Measurements from ENCODE around the gene DLEC1.
"Not testable (repeated sequence)": the region's sequence is repeated elsewhere in the genome, so short reads cannot be mapped to it uniquely, and the experiment has no call there.

The DLEC1 gene

GRCh38 chr3:38046027-38046426, 7.0 kb downstream of the DLEC1 start:
- H3K4me3 Mint-ChIP-seq = no peak overlapping the region
- peaks cover 26% of the 10 kb centered on the region for H3K27me3 Mint-ChIP-seq (ENCODE audit: low read depth)
- no peaks in the 10 kb centered on the region for H3K4me1 Mint-ChIP-seq
- no peak overlapping the region for H3K27ac Mint-ChIP-seq
- H3K9me3 Mint-ChIP-seq = no peaks in the 10 kb centered on the region
- no peak for TF ChIP-seq CTCF (IDR thresholded peaks at IDR 0.05; ENCODE audit: unreplicated experiment in 3 of 3)
- no peaks in the 10 kb centered on the region for H3K36me3 Mint-ChIP-seq (ENCODE audit: low read depth)

- peaks cover 22% of the 10 kb centered on the region for H3K27me3 Mint-ChIP-seq (ENCODE audit: low read depth)
- no peak overlapping the region for H3K4me3 Mint-ChIP-seq
- TF ChIP-seq CTCF (IDR thresholded peaks at IDR 0.05; ENCODE audit: unreplicated experiment in 3 of 3) = no peak
- no peaks in the 10 kb centered on the region for H3K36me3 Mint-ChIP-seq (ENCODE audit: low read depth)
- no peaks in the 10 kb centered on the region for H3K4me1 Mint-ChIP-seq
- H3K9me3 Mint-ChIP-seq = peaks cover 5% of the 10 kb centered on the region
- no peak overlapping the region for H3K27ac Mint-ChIP-seq
Observed at GRCh38 chr3:38046821-38047220, 7.8 kb downstream of the DLEC1 start.

- Mint-ChIP-seq H3K4me3 (no peak overlapping the region), H3K27me3 (ENCODE audit: low read depth) (peaks cover 19% of the 10 kb centered on the region), H3K4me1 (no peaks in the 10 kb centered on the region), H3K36me3 (ENCODE audit: low read depth) (no peaks in the 10 kb centered on the region), H3K27ac (no peak overlapping the region), H3K9me3 (peaks cover 9% of the 10 kb centered on the region)
- TF ChIP-seq CTCF (IDR thresholded peaks at IDR 0.05; ENCODE audit: unreplicated experiment in 3 of 3) = no peak
Observed at GRCh38 chr3:38047896-38048295, 8.9 kb downstream of the DLEC1 start.

- Mint-ChIP-seq H3K4me1 (no peaks in the 10 kb centered on the region), H3K36me3 (ENCODE audit: low read depth) (no peaks in the 10 kb centered on the region), H3K27ac (no peak overlapping the region), H3K4me3 (no peak overlapping the region), H3K27me3 (ENCODE audit: low read depth) (peaks cover 13% of the 10 kb centered on the region), H3K9me3 (peaks cover 9% of the 10 kb centered on the region)
- TF ChIP-seq CTCF (IDR thresholded peaks at IDR 0.05; ENCODE audit: unreplicated experiment in 3 of 3) = no peak
Observed at GRCh38 chr3:38049358-38050126, 10.5 kb downstream of the DLEC1 start.

GRCh38 chr3:38051131-38051530, 12.1 kb downstream of the DLEC1 start:
- peaks cover 9% of the 10 kb centered on the region for H3K9me3 Mint-ChIP-seq
- no peak overlapping the region for H3K4me3 Mint-ChIP-seq
- H3K27me3 Mint-ChIP-seq (ENCODE audit: low read depth) = peaks cover 5% of the 10 kb centered on the region
- no peak for TF ChIP-seq CTCF (IDR thresholded peaks at IDR 0.05; ENCODE audit: unreplicated experiment in 3 of 3)
- H3K27ac Mint-ChIP-seq = no peak overlapping the region
- no peaks in the 10 kb centered on the region for H3K4me1 Mint-ChIP-seq
- no peaks in the 10 kb centered on the region for H3K36me3 Mint-ChIP-seq (ENCODE audit: low read depth)

- not testable (repeated sequence) for H3K36me3 Mint-ChIP-seq (ENCODE audit: low read depth); H3K27ac Mint-ChIP-seq; H3K4me3 Mint-ChIP-seq; H3K4me1 Mint-ChIP-seq; H3K9me3 Mint-ChIP-seq; H3K27me3 Mint-ChIP-seq (ENCODE audit: low read depth)
Observed at GRCh38 chr3:38053286-38053685, 14.3 kb downstream of the DLEC1 start.

- not testable (repeated sequence) for H3K4me1 Mint-ChIP-seq; H3K4me3 Mint-ChIP-seq; H3K9me3 Mint-ChIP-seq; H3K36me3 Mint-ChIP-seq (ENCODE audit: low read depth); H3K27me3 Mint-ChIP-seq (ENCODE audit: low read depth); H3K27ac Mint-ChIP-seq
Observed at GRCh38 chr3:38053813-38054498, 14.9 kb downstream of the DLEC1 start.
